Mesodermal cell (in vitro differentiated cells): ENCODE results near the gene CKS2.

Experiments used
- H3K27ac ChIP-seq: 2 replicates; pipeline ENCODE4 v1.7.0; 2013; ENCODE audit warnings: mild to moderate bottlenecking, low read depth, low read length, moderate library complexity; ENCODE audit not compliant: severe bottlenecking
- H3K36me3 ChIP-seq: 2 replicates; pipeline ENCODE4 v1.7.1; 2013; ENCODE audit warnings: mild to moderate bottlenecking, low read length, moderate library complexity; ENCODE audit not compliant: control insufficient read depth, insufficient read depth
- H3K4me1 ChIP-seq: one replicate; pipeline ENCODE4 v1.7.1; 2013; ENCODE audit warnings: mild to moderate bottlenecking, low read length; ENCODE audit not compliant: insufficient read depth, control insufficient read depth, poor library complexity, severe bottlenecking
- H3K4me3 ChIP-seq: 2 replicates; pipeline ENCODE4 v1.7.0; 2013; ENCODE audit warnings: low read length, control low read depth, mild to moderate bottlenecking; ENCODE audit not compliant: insufficient read depth, poor library complexity, severe bottlenecking; ENCODE audit errors: extremely low read depth
- H3K9me3 ChIP-seq: 2 replicates; pipeline ENCODE4 v1.7.1; 2013; ENCODE audit warnings: mild to moderate bottlenecking, low read length, moderate library complexity; ENCODE audit not compliant: control insufficient read depth
- WGBS, 2 experiments: methylation state at CpG; one replicate each; pipeline ENCODE4 v1.1.5; 2013; ENCODE audit warnings: missing lambda C conversion rate in 2 of 2; ENCODE audit not compliant: insufficient coverage in 2 of 2; 5-methylcytosine and 5-hydroxymethylcytosine counted together

CKS2 gene

DNA sequence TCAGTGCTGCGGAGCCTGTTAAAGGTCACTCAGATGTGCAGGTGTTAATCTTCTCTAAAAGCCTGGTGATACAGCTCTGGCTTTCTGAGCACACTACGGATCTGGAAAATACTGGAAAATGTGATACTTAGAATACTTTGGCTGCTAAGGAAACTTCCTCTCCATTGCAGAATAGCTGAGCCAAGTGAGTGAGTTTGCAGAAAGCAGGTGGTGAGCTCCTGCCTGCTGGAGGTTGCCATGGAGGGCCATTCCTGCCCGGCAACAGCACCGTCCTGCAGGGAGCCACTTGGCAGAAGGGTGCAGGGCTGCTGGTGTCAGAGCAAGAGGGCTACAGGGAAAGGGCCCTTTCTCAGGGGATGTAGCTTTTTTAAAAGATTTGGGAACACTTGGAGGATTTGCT, 48.0 kb downstream of the CKS2 start:
- 90 to 97% methylated on average over 3 to 4 of the region's 4 CpGs for WGBS, 2 experiments
- peaks cover 86% of the 10 kb centered on the region for H3K36me3 ChIP-seq
- no peak overlapping the region for H3K27ac ChIP-seq
- H3K4me3 ChIP-seq, result no peak overlapping the region
- no peaks in the 10 kb centered on the region for H3K9me3 ChIP-seq
- H3K4me1 ChIP-seq, result no peaks in the 10 kb centered on the region

DNA sequence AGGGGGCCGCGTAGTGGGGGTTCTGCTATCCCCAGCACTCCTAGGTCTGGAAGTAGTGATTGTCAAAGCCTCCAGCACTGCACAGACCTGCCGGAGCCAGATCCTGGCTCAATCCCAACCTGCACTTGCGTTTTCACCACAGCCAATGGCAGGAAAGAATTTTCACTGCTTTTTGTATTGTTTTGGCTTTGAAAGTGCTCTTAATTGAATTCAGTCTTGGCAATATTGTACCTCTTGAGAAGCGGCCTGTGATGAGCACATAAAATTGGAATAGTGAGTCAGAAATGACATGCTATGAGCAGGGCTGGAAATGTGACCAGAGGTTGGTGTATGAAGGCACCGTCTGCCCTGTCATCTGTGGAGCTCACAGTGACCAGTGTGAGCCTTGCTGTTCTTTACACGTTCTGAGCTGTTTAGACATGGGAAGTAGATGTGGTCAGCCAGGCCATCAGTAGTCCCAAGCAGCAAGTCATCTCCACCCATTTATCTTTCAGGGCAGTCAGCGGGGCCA, 48.8 kb downstream of the CKS2 start:
- 92 to 100% methylated on average over 5 of the region's 8 CpGs for WGBS, 2 experiments
- H3K27ac ChIP-seq, result no peak overlapping the region

DNA sequence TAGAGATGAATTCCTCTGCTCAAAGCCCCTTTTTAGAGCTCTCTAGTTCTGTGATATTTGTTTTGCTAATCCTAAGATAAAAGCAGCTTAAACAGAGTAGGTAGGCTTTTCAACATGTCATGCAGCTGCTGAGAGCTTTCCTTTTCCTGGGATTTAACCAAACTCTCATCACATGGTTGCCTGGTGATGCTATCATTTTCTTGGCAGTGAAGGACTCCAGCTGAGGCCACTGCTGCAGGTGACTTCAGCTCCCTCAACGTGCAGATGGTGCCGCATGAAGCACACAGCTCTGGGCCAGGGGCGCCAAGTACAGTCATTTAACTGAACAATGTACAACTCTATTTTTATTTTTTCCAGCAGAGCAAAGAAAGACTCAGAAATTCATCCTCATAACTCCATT, 49.5 kb downstream of the CKS2 start:
- no peak overlapping the region for H3K27ac ChIP-seq
- no peaks in the 10 kb centered on the region for H3K9me3 ChIP-seq
- H3K4me1 ChIP-seq, result no peaks in the 10 kb centered on the region
- no peak overlapping the region for H3K4me3 ChIP-seq
- peaks cover 72% of the 10 kb centered on the region for H3K36me3 ChIP-seq
- 80 to 93% methylated on average over 3 of the region's 3 CpGs for WGBS, 2 experiments

More for the DNA sequence above, 48.8 kb downstream of the CKS2 start:
- Histone ChIP-seq H3K36me3 (peaks cover 77% of the 10 kb centered on the region), H3K4me3 (no peak overlapping the region), H3K9me3 (no peaks in the 10 kb centered on the region), H3K4me1 (no peaks in the 10 kb centered on the region)

DNA sequence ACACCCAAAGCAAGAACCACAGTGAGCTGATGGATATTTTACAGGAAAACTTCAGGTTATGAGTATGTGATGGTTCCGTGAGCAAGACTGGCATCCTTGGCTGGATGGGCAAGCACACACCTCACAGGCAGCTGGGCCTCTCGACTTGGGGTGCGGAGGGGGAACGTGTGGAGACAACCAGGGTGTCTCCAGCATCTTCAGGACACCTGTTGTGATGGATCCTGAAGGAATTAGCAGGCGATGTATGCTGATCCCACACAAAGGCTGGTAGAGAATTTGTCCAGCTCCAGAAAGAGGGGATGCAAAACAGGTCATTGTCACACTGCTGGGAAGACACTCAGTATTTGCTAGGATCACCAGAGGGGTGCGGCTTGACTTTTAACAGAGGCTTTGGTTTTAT, 50.0 kb downstream of the CKS2 start:
- Histone ChIP-seq H3K27ac (no peak overlapping the region), H3K4me3 (no peak overlapping the region), H3K36me3 (peaks cover 66% of the 10 kb centered on the region), H3K4me1 (no peaks in the 10 kb centered on the region), H3K9me3 (no peaks in the 10 kb centered on the region)
- 95 to 97% methylated on average over 5 to 6 of the region's 6 CpGs for WGBS, 2 experiments

DNA sequence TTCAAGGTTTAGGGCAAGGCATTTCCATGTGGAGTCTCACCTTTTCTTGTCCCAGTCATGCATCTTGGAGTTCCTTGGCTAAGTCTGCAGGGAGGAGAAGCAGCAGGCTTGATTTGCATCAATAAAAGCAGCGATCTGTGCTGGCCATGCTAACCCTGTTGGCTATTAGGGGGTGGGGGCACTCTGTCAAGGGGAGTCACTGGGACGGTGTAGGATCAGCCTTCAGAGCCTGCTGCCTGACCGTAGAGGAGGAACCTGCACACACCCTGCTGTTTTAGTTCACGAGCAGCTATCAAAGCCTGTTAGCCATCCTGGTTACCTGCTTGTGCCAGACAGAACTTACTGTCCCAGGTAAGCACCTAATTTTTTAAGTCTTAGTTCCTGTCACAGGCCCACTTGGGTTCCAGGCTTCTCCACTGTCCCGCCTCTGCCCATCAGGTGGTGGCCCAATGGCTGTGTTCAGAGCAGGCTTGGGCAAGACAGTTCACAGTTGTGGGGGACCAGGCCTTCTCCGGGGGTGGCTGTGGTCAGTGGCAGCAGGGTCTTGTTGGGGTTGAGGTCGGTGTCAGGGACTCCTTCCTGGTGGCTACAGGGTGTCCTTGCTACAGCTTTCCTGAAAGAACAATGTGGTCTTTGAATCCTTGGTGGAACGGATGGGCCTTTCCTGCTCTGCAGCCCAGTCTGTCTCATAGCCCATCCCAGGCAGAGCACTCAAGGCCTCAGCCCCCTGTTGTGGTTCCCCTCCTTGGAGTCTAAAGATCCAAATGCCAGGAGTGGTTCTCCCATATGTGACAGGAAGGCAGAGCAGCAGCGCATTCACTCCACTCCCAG, 51.0 kb downstream of the CKS2 start:
- peaks cover 56% of the 10 kb centered on the region for H3K36me3 ChIP-seq
- WGBS, 2 experiments, result 92 to 95% methylated on average over 9 of the region's 9 CpGs
- no peaks in the 10 kb centered on the region for H3K9me3 ChIP-seq

DNA sequence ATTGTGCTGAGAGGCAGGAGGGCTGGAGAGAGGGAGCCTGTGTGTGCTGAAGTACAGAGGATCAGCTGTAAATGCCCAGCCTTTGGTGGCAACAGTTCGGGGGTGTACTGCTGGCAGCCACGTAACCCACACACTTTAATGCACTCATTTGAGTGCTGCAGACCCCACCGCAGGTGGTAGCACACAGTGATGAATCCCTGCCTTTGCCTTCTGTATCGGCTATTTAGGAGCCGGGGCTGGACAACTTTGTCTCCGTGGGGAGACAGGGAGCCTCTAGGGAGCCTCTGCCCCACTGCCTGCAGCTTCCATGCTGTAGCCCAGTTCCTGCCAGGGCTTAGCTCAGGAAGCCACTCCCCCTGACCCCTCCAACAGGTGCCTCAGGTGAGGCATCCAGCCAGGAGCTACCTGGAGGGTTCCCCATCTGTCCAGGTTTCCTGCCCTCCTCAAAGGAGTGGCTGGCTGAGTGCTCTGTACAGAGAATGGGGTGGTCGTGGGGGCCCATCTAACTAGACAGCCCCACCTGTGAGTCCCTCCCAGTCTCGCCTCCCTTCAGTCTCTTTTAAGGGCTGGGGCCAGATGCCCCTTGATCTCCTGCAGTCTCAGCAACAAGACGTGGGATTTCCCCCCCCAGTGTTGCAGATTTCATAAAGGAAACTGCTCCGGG, 51.8 kb downstream of the CKS2 start:
- 95 to 96% methylated on average over 9 to 10 of the region's 10 CpGs for WGBS, 2 experiments
- Histone ChIP-seq H3K4me3 (no peak overlapping the region), H3K36me3 (peaks cover 49% of the 10 kb centered on the region), H3K4me1 (no peaks in the 10 kb centered on the region), H3K27ac (no peak overlapping the region), H3K9me3 (no peaks in the 10 kb centered on the region)

More for the DNA sequence above, 51.0 kb downstream of the CKS2 start:
- no peaks in the 10 kb centered on the region for H3K4me1 ChIP-seq
- H3K4me3 ChIP-seq, result no peak overlapping the region
- no peak overlapping the region for H3K27ac ChIP-seq

DNA sequence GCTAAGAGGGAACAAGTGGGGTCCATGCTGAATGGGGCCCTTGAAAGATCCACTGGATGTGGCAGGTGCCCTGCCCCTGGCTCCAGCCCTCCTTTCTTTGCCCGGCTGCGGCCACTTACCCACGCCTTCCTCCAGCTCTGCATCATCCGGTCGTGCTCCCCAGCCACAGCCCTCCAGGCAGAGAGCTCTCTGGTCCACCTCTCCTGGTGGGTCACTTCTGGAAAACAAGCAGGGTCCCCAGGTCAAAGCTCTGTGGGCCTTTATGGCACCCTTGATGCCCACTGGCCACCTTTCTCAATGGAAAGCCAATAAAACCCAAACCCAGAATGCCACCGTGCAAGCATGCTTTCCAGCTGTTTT, 52.3 kb downstream of the CKS2 start:
- H3K36me3 ChIP-seq, result peaks cover 44% of the 10 kb centered on the region
- no peaks in the 10 kb centered on the region for H3K4me1 ChIP-seq
- H3K27ac ChIP-seq, result no peak overlapping the region
- WGBS, 2 experiments, result 97% methylated on average over 5 of the region's 6 CpGs
- no peak overlapping the region for H3K4me3 ChIP-seq
- no peaks in the 10 kb centered on the region for H3K9me3 ChIP-seq

DNA sequence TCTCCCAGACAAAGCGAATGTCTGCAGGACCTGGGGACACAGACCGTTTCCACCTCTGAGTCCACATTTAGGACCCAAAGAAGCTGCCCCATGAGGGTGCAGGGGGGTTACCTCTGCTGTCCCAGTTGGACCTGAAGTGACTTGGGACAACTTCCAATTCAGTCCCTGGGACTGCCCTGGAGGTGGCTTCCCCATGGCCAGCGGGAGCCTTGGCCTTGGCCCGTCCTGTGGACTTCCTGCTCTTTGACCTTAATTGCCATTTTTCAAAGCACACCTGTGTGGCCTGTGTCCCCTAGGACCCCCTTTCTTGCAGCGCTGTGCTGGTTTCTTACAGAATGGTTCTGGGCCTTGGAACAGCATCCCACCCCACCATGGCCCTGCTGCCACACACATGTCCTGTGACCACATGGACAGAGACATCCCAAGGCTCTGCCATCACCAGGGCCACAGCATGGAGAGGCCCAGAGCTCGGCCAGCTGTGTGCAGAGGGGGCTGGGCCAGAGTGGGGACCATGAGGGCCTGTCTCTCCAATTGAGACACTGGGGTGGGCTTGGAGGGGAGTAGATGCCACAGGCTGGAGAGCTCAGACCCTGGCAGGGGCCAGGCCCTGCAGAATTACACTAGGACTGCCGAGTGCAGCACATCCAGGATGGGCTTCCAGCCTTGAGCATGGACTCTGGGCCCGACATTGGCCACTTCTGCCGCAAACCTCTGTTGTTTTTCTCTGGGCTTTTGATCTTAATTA, 53.1 kb downstream of the CKS2 start:
- no peak overlapping the region for H3K4me3 ChIP-seq
- H3K9me3 ChIP-seq, result no peaks in the 10 kb centered on the region
- peaks cover 36% of the 10 kb centered on the region for H3K36me3 ChIP-seq
- 89 to 93% methylated on average over 6 to 8 of the region's 9 CpGs for WGBS, 2 experiments
- no peak overlapping the region for H3K27ac ChIP-seq
- H3K4me1 ChIP-seq, result no peaks in the 10 kb centered on the region

DNA sequence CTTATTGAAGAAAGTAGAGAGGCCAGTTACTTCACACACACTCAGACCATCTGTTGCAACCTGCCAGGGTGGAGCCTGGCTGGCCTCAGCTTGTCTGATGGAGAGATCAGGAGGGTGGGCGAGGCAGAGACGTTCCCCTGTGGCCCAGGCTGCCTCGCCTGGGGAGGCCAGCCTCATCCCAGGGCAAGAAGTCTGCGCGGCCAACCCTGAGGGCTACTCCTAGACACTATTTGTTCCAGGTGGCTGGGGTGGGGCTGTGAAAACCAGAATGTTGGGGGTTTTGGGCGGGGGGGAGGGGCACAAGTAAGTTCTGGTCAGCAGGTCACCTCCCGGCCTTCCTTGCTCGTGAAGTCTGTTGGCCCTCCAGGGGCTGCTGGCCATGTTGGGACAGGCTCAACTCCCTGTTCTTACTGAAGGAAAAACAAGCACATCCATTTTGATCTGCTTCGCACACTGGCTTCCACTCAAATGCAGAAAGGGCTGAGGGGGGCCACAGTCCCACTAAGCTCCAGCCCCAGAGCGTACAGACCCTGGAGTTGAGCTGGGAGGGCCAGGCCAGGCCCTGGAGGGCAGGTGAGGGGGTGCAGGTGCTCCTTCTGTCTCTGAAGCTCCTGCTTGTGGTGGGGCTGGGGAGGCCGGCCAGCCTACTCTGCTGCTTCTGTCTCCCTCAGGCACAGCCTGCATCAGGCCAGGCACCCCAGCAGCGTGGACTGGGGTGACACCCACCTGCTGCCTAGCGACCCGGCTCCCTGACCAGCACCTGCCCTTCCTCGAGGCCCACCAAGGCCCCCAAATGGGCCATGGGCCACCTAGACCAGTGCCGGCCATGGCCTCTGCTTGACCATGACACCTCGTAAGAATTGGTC, 53.9 kb downstream of the CKS2 start:
- 96 to 97% methylated on average over 10 to 15 of the region's 17 CpGs for WGBS, 2 experiments
- Histone ChIP-seq H3K27ac (no peak overlapping the region), H3K4me1 (no peaks in the 10 kb centered on the region), H3K9me3 (no peaks in the 10 kb centered on the region), H3K4me3 (no peak overlapping the region), H3K36me3 (peaks cover 30% of the 10 kb centered on the region)

DNA sequence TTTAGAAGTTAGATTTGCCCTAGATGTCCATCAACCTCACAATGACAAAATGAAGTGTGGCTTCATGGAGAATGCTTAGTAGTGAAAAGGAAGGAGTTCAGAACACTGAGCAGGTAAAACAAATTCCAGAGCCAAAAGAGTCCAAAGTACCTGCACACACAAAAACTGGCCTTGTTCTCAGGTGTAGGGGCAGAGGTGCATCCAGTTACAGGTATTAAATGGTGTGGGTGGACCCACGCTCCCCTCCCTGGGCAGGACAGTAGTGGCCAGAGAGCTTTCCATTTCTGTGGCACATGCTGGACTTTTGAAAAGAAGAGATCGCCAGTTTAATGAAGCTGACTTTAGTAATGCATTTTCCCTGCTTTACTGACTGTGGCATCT, 54.5 kb downstream of the CKS2 start:
- Histone ChIP-seq H3K36me3 (peaks cover 23% of the 10 kb centered on the region), H3K9me3 (no peaks in the 10 kb centered on the region)
- 82 to 90% methylated on average over 2 of the region's 2 CpGs for WGBS, 2 experiments

More for the DNA sequence above, 54.5 kb downstream of the CKS2 start:
- no peak overlapping the region for H3K27ac ChIP-seq
- no peak overlapping the region for H3K4me3 ChIP-seq
- no peaks in the 10 kb centered on the region for H3K4me1 ChIP-seq
